ENCODE measurements around the gene EXTL2.
A peak's percentile ranks its signal among the peaks of the same experiment; 100 is the strongest.
"Not testable (repeated sequence)": the region's sequence is repeated elsewhere in the genome, so short reads cannot be mapped to it uniquely, and the experiment has no call there.

Gene EXTL2

GRCh38 chr1:100895540-100896480 is 1.2 kb upstream of the EXTL2 start, which contains the start of gene SLC30A7:
Gene SLC30A7 (plus strand): TSS chr1:100896090. CDS start chr1:100896263, 173 bp downstream.
- Histone ChIP-seq H3K9me3 (no peaks in the 10 kb centered on the region), H3K27me3 (no peaks in the 10 kb centered on the region), H3K27ac (peak within 1 kb of the TSS; percentile 87), H3K4me3 (ENCODE audit: low read depth in 1 of 2, low read length in 1 of 2) (peak within 1 kb of the TSS; percentile 76 to 99), H3K36me3 (peaks cover 10% of the 10 kb centered on the region), H3K4me1 (ENCODE audit: control insufficient read depth in 1 of 2, insufficient read depth in 1 of 2, low read depth in 1 of 2, low read length in 1 of 2) (peaks cover 16 to 25% of the 10 kb centered on the region in 2 experiments)
- TF ChIP-seq CTCF (IDR thresholded peaks at IDR 0.05): no peak

GRCh38 chr1:100893718-100894117 is 924 bp downstream of the EXTL2 start:
- Histone ChIP-seq H3K27ac (no peak overlapping the region), H3K9me3 (no peaks in the 10 kb centered on the region), H3K4me1 (ENCODE audit: control insufficient read depth in 1 of 2, insufficient read depth in 1 of 2, low read depth in 1 of 2, low read length in 1 of 2) (peaks cover 16 to 25% of the 10 kb centered on the region in 2 experiments), H3K36me3 (no peaks in the 10 kb centered on the region), H3K4me3 (ENCODE audit: low read depth in 1 of 2, low read length in 1 of 2) (no peak overlapping the region), H3K27me3 (no peaks in the 10 kb centered on the region)
- TF ChIP-seq CTCF (IDR thresholded peaks at IDR 0.05): no peak

- no peak for TF ChIP-seq CTCF (IDR thresholded peaks at IDR 0.05)
- H3K4me1 ChIP-seq (ENCODE audit: control insufficient read depth in 1 of 2, insufficient read depth in 1 of 2, low read depth in 1 of 2, low read length in 1 of 2): peaks cover 16 to 25% of the 10 kb centered on the region in 2 experiments
- H3K4me3 ChIP-seq (ENCODE audit: low read depth in 1 of 2, low read length in 1 of 2): no peak overlapping the region
Measured at GRCh38 chr1:100892554-100892953, 2.1 kb downstream of the EXTL2 start.

GRCh38 chr1:100891380-100891779 is 3.3 kb downstream of the EXTL2 start:
- H3K9me3 ChIP-seq: no peaks in the 10 kb centered on the region
- H3K36me3 ChIP-seq: no peaks in the 10 kb centered on the region
- H3K4me3 ChIP-seq (ENCODE audit: low read depth in 1 of 2, low read length in 1 of 2): no peak overlapping the region
- no peak for TF ChIP-seq CTCF (IDR thresholded peaks at IDR 0.05)
- peaks cover 8 to 14% of the 10 kb centered on the region in 2 experiments for H3K4me1 ChIP-seq (ENCODE audit: control insufficient read depth in 1 of 2, insufficient read depth in 1 of 2, low read depth in 1 of 2, low read length in 1 of 2)
- no peak overlapping the region for H3K27ac ChIP-seq
- no peaks in the 10 kb centered on the region for H3K27me3 ChIP-seq

More at GRCh38 chr1:100892554-100892953, 2.1 kb downstream of the EXTL2 start:
- no peaks in the 10 kb centered on the region for H3K9me3 ChIP-seq
- no peaks in the 10 kb centered on the region for H3K27me3 ChIP-seq
- H3K27ac ChIP-seq: no peak overlapping the region
- H3K36me3 ChIP-seq: no peaks in the 10 kb centered on the region

GRCh38 chr1:100889869-100890482 is 4.7 kb downstream of the EXTL2 start:
- H3K9me3 ChIP-seq; H3K4me1 ChIP-seq (ENCODE audit: control insufficient read depth in 1 of 2, insufficient read depth in 1 of 2, low read depth in 1 of 2, low read length in 1 of 2); H3K27ac ChIP-seq; H3K27me3 ChIP-seq; H3K4me3 ChIP-seq (ENCODE audit: low read depth in 1 of 2, low read length in 1 of 2); H3K36me3 ChIP-seq: not testable (repeated sequence)

- not testable (repeated sequence) for H3K36me3 ChIP-seq; H3K4me3 ChIP-seq (ENCODE audit: low read depth in 1 of 2, low read length in 1 of 2); H3K4me1 ChIP-seq (ENCODE audit: control insufficient read depth in 1 of 2, insufficient read depth in 1 of 2, low read depth in 1 of 2, low read length in 1 of 2)
Measured at GRCh38 chr1:100889007-100889406, 5.6 kb downstream of the EXTL2 start.

More at GRCh38 chr1:100889007-100889406, 5.6 kb downstream of the EXTL2 start:
- not testable (repeated sequence) for H3K9me3 ChIP-seq, H3K27ac ChIP-seq, H3K27me3 ChIP-seq

Measured in neutrophil (primary cell).